ENCODE data around the gene GPR68.
"Not testable (repeated sequence)": the region's sequence is repeated elsewhere in the genome, so short reads cannot be mapped to it uniquely, and the experiment has no call there.

GPR68 gene

GRCh38 chr14:91254461-91254860, 10.0 kb upstream of the GPR68 start:
- no peak overlapping the region for H3K4me3 ChIP-seq (ENCODE audit: low read depth, low read length)

- peak overlapping the region; percentile 61 for H3K4me3 ChIP-seq (ENCODE audit: low read depth, low read length)
These were observed 9.4 kb upstream of the GPR68 start for GRCh38 chr14:91253795-91254323.

- peak overlapping the region; percentile 61 for H3K4me3 ChIP-seq (ENCODE audit: low read depth, low read length)
These were observed 8.6 kb upstream of the GPR68 start for GRCh38 chr14:91252871-91253794.

- no peak overlapping the region for H3K4me3 ChIP-seq (ENCODE audit: low read depth, low read length)
These were observed 6.4 kb upstream of the GPR68 start for GRCh38 chr14:91250912-91251311.

GRCh38 chr14:91249841-91250616, 5.5 kb upstream of the GPR68 start:
- H3K4me3 ChIP-seq (ENCODE audit: low read depth, low read length) = no peak overlapping the region

- H3K4me3 ChIP-seq (ENCODE audit: low read depth, low read length) = no peak overlapping the region
These were observed 1.7 kb upstream of the GPR68 start for GRCh38 chr14:91246051-91246852.

- H3K4me3 ChIP-seq (ENCODE audit: low read depth, low read length) = not testable (repeated sequence)
These were observed 1.1 kb upstream of the GPR68 start for GRCh38 chr14:91245616-91246015.

GRCh38 chr14:91245029-91245428, 525 bp upstream of the GPR68 start:
- no peak overlapping the region for H3K4me3 ChIP-seq (ENCODE audit: low read depth, low read length)

GRCh38 chr14:91243074-91243471, 1.4 kb downstream of the GPR68 start:
- H3K4me3 ChIP-seq (ENCODE audit: low read depth, low read length) = no peak overlapping the region

- H3K4me3 ChIP-seq (ENCODE audit: low read depth, low read length) = no peak overlapping the region
These were observed 1.9 kb downstream of the GPR68 start for GRCh38 chr14:91242635-91243034.

- no peak overlapping the region for H3K4me3 ChIP-seq (ENCODE audit: low read depth, low read length)
These were observed 2.6 kb downstream of the GPR68 start for GRCh38 chr14:91241863-91242262.

- no peak overlapping the region for H3K4me3 ChIP-seq (ENCODE audit: low read depth, low read length)
These were observed 5.8 kb downstream of the GPR68 start for GRCh38 chr14:91238661-91239060.

GRCh38 chr14:91238085-91238484, 6.4 kb downstream of the GPR68 start:
- no peak overlapping the region for H3K4me3 ChIP-seq (ENCODE audit: low read depth, low read length)

- no peak overlapping the region for H3K4me3 ChIP-seq (ENCODE audit: low read depth, low read length)
These were observed 7.3 kb downstream of the GPR68 start for GRCh38 chr14:91237219-91237618.

GRCh38 chr14:91235841-91236240, 8.7 kb downstream of the GPR68 start:
- H3K4me3 ChIP-seq (ENCODE audit: low read depth, low read length) = no peak overlapping the region

- H3K4me3 ChIP-seq (ENCODE audit: low read depth, low read length) = no peak overlapping the region
These were observed 9.8 kb downstream of the GPR68 start for GRCh38 chr14:91234791-91235114.

GRCh38 chr14:91233936-91234790, 10.3 kb downstream of the GPR68 start:
- H3K4me3 ChIP-seq (ENCODE audit: low read depth, low read length) = no peak overlapping the region

GRCh38 chr14:91232603-91233002, 11.9 kb downstream of the GPR68 start:
- no peak overlapping the region for H3K4me3 ChIP-seq (ENCODE audit: low read depth, low read length)

- no peak overlapping the region for H3K4me3 ChIP-seq (ENCODE audit: low read depth, low read length)
These were observed 12.5 kb downstream of the GPR68 start for GRCh38 chr14:91232052-91232451.

GRCh38 chr14:91231446-91231845, 13.1 kb downstream of the GPR68 start:
- no peak overlapping the region for H3K4me3 ChIP-seq (ENCODE audit: low read depth, low read length)
